ENCODE measurements around the gene PDE4D. TPM values are rescaled to one million over a fixed set of nuclear protein-coding genes. Genes with fewer than 3 reads are reported as not detected.

Gene PDE4D
- total and polyA plus RNA-seq, 2 donors (not counting 3 experiments of a cell fraction or from before 2014, with no cell fraction given), result 34.5 to 51.2 TPM

- Histone ChIP-seq H3K4me2 (ENCODE audit: insufficient read depth, low read length) (no peak overlapping the region), H3K4me1 (ENCODE audit: control insufficient read depth, extremely low read depth, insufficient read depth, low read length) (no peaks in the 10 kb centered on the region), H3K9me1 (replicated peaks; ENCODE audit: control insufficient read depth, extremely low read depth, insufficient read depth, low read length) (no peaks in the 10 kb centered on the region), H3K9ac (replicated peaks; ENCODE audit: extremely low read depth, insufficient read depth, low read length) (no peak overlapping the region), H3K27ac (ENCODE audit: insufficient read depth, low read depth, low read length) (no peak overlapping the region), H4K20me1 (replicated peaks; ENCODE audit: control insufficient read depth, extremely low read depth, insufficient read depth, low read length) (no peaks in the 10 kb centered on the region), H3K79me2 (ENCODE audit: control insufficient read depth, insufficient read depth, low read length) (no peaks in the 10 kb centered on the region), H3K4me3 (replicated peaks in 1 of 3; ENCODE audit: insufficient read depth in 1 of 3, low read depth in 1 of 3, low read length in 3 of 3) (no peak overlapping the region), H2AFZ (ENCODE audit: low read depth, low read length) (no peak overlapping the region), H3K36me3 (ENCODE audit: control insufficient read depth in 2 of 2, extremely low read depth in 1 of 2, insufficient read depth in 2 of 2, low read length in 2 of 2) (no peaks in the 10 kb centered on the region), H3K9me3 (replicated peaks; ENCODE audit: control insufficient read depth, insufficient read depth, low read length) (no peaks in the 10 kb centered on the region), H3K27me3 (ENCODE audit: control insufficient read depth in 2 of 2, insufficient read depth in 2 of 2, low read length in 2 of 2) (no peaks in the 10 kb centered on the region)
- DNase-seq (ENCODE audit: low read depth, low spot score) (no peak), FAIRE-seq (no peak)
- POLR2A ChIA-PET, result no interaction called here
- CTCF ChIA-PET, result interaction anchor here (1.9 kb wide), 1 partner anchor 214 kb away, joined by 5 read pairs; no protein-coding TSS in a partner anchor
- dilution Hi-C loops (cut with MboI; ENCODE audit: extremely low pct_ligation_motif_present, low sequenced_read_pairs), result no loop called here
- TF ChIP-seq POLR2A (IDR thresholded peaks at IDR 0.05; ENCODE audit: low read depth, low read length) (no peak), FOS (IDR thresholded peaks at IDR 0.05; ENCODE audit: borderline replicate concordance, insufficient read depth, low read length) (no peak), MYC (IDR thresholded peaks at IDR 0.05; ENCODE audit: low read depth, low read length) (no peak), GATA2 (IDR thresholded peaks at IDR 0.05; ENCODE audit: insufficient read depth, insufficient read length, low read depth, low read length) (no peak), JUN (IDR thresholded peaks at IDR 0.05; ENCODE audit: borderline replicate concordance, insufficient read depth, insufficient read length, low read depth) (no peak), EZH2 (IDR thresholded peaks at IDR 0.05; ENCODE audit: borderline replicate concordance, low read depth, low read length, severe bottlenecking) (no peak), MAX (IDR thresholded peaks at IDR 0.05; ENCODE audit: insufficient read depth, insufficient read length) (no peak)
- BruUV-seq (replicated peaks), result no TSS peak
- intact Hi-C loops (cut with micrococcal nuclease), result no loop called here
Measured at GRCh38 chr5:59100875-59101274, 792.7 kb downstream of the PDE4D start.

GRCh38 chr5:59099995-59100345, 793.6 kb downstream of the PDE4D start:
- no peaks in the 10 kb centered on the region for H3K27me3 ChIP-seq (ENCODE audit: control insufficient read depth in 2 of 2, insufficient read depth in 2 of 2, low read length in 2 of 2)
- no peak for FAIRE-seq
- TF ChIP-seq JUN (IDR thresholded peaks at IDR 0.05; ENCODE audit: borderline replicate concordance, insufficient read depth, insufficient read length, low read depth) (no peak), FOS (IDR thresholded peaks at IDR 0.05; ENCODE audit: borderline replicate concordance, insufficient read depth, low read length) (no peak), CTCF (IDR thresholded peaks at IDR 0.05; ENCODE audit: extremely low read depth in 1 of 2, insufficient read depth in 1 of 2, low read depth in 1 of 2, low read length in 2 of 2) (no peak)
- no TSS peak for BruUV-seq (replicated peaks)
- H3K9me3 ChIP-seq (replicated peaks; ENCODE audit: control insufficient read depth, insufficient read depth, low read length), result no peaks in the 10 kb centered on the region
- DNase-seq (ENCODE audit: low read depth, low spot score), result no peak
- H3K27ac ChIP-seq (ENCODE audit: insufficient read depth, low read depth, low read length), result no peak overlapping the region
- H3K9ac ChIP-seq (replicated peaks; ENCODE audit: extremely low read depth, insufficient read depth, low read length), result no peak overlapping the region
- CTCF ChIA-PET, result interaction anchor here (1.9 kb wide), 1 partner anchor 213 kb away, joined by 5 read pairs; no protein-coding TSS in a partner anchor
- intact Hi-C loops (cut with micrococcal nuclease), result no loop called here
- H3K36me3 ChIP-seq (ENCODE audit: control insufficient read depth in 2 of 2, extremely low read depth in 1 of 2, insufficient read depth in 2 of 2, low read length in 2 of 2), result no peaks in the 10 kb centered on the region
- no peak overlapping the region for H3K4me2 ChIP-seq (ENCODE audit: insufficient read depth, low read length)
- no peak overlapping the region for H3K4me3 ChIP-seq (replicated peaks in 1 of 3; ENCODE audit: insufficient read depth in 1 of 3, low read depth in 1 of 3, low read length in 3 of 3)
- H2AFZ ChIP-seq (ENCODE audit: low read depth, low read length), result no peak overlapping the region
- no peaks in the 10 kb centered on the region for H3K79me2 ChIP-seq (ENCODE audit: control insufficient read depth, insufficient read depth, low read length)
- POLR2A ChIA-PET, result no interaction called here
- no peaks in the 10 kb centered on the region for H3K9me1 ChIP-seq (replicated peaks; ENCODE audit: control insufficient read depth, extremely low read depth, insufficient read depth, low read length)
- no peaks in the 10 kb centered on the region for H4K20me1 ChIP-seq (replicated peaks; ENCODE audit: control insufficient read depth, extremely low read depth, insufficient read depth, low read length)
- H3K4me1 ChIP-seq (ENCODE audit: control insufficient read depth, extremely low read depth, insufficient read depth, low read length), result no peaks in the 10 kb centered on the region
- dilution Hi-C loops (cut with MboI; ENCODE audit: extremely low pct_ligation_motif_present, low sequenced_read_pairs), result no loop called here

Data from endothelial cell of umbilical vein (primary cell).